Esophagus muscularis mucosa (tissue), 3 donors: Measurements from ENCODE around the gene MPI.

Experiments
- EP300 ChIP-seq: sonication (generic); formaldehyde crosslinking; IDR thresholded peaks from one replicate; pipeline ENCODE4 v1.6.1; 2017; ENCODE audit warnings: antibody characterized with exemption
- TF ChIP-seq, protein P1 (sequence below), 3 experiments: fragments of 200-600 bp in 2 of 3; fragments of 450-650 bp in 1 of 3; sonication (generic) in 2 of 3; IDR thresholded peaks; one replicate each; pipeline ENCODE4 v1.5.1; 2017 to 2019; ENCODE audit warnings: antibody characterized with exemption in 3 of 3, mild to moderate bottlenecking in 2 of 3, moderate library complexity in 1 of 3

DNA sequence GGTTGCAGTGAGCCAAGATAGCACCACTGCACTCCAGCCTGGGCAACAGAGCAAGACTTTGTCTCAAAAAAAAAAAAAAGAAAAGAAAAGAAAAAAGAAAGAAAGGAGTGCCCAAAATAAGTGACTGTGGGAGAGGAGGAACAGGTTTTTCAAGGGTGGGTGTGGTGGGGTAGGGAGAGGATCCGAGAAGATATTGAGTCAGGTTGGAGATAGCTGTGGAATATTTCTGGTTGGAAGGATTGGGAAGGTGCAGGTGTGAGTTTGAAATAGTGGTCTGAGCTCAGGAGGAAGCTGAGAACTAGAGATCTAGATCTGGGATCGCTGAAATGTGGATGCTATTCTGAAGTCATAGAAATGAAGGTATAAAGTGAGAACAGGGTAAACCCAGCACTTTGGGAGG lies 24.5 kb upstream of the MPI start:
- no peak for TF ChIP-seq EP300
- TF ChIP-seq, protein P1, sequence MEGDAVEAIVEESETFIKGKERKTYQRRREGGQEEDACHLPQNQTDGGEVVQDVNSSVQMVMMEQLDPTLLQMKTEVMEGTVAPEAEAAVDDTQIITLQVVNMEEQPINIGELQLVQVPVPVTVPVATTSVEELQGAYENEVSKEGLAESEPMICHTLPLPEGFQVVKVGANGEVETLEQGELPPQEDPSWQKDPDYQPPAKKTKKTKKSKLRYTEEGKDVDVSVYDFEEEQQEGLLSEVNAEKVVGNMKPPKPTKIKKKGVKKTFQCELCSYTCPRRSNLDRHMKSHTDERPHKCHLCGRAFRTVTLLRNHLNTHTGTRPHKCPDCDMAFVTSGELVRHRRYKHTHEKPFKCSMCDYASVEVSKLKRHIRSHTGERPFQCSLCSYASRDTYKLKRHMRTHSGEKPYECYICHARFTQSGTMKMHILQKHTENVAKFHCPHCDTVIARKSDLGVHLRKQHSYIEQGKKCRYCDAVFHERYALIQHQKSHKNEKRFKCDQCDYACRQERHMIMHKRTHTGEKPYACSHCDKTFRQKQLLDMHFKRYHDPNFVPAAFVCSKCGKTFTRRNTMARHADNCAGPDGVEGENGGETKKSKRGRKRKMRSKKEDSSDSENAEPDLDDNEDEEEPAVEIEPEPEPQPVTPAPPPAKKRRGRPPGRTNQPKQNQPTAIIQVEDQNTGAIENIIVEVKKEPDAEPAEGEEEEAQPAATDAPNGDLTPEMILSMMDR (IDR thresholded peaks at IDR 0.05) = no peak
